Measurements from ENCODE around the gene CEPT1. TPM values are rescaled to one million over a fixed set of nuclear protein-coding genes. Genes with fewer than 3 reads are reported as not detected.

The CEPT1 gene
- total and polyA plus RNA-seq, 10 of the 15 experiments (the other 5 are each of a cell fraction or from before 2014, with no cell fraction given) = 29.4 to 77.9 (median 54.8) TPM

- TF ChIP-seq E2F8 (IDR thresholded peaks at IDR 0.05; ENCODE audit: low read depth, partially characterized antibody) (peak; percentile 22), RAD21 (IDR thresholded peaks at IDR 0.05; ENCODE audit: insufficient read depth, low read depth, low read length) (peak; percentile 99), IRF4 (IDR thresholded peaks at IDR 0.05; ENCODE audit: low read depth, low read length) (peak; percentile 68; the same call in 1 of the 2 replicates), STAT1 (conservative IDR thresholded peaks at IDR 0.05) (no peak), MYC (IDR thresholded peaks at IDR 0.05; ENCODE audit: insufficient read depth, insufficient read length, insufficient replicate concordance, low read length, severe bottlenecking) (no peak), SMC3 (IDR thresholded peaks at IDR 0.05; ENCODE audit: borderline replicate concordance, low read length) (peak; percentile 97), EED (IDR thresholded peaks at IDR 0.05; ENCODE audit: low read depth) (peak; percentile 83), ZNF384 (IDR thresholded peaks at IDR 0.05; ENCODE audit: borderline replicate concordance, low read depth, low read length) (no peak), E2F4 (IDR thresholded peaks at IDR 0.05; ENCODE audit: low read depth, low read length) (no peak), HSF1 (IDR thresholded peaks at IDR 0.05; ENCODE audit: low read depth, low read length) (no peak), CHD4 (IDR thresholded peaks at IDR 0.05) (no peak), TCF3 (IDR thresholded peaks at IDR 0.05; ENCODE audit: borderline replicate concordance, insufficient read depth, low read depth, low read length) (peak; percentile 82; the same call in 1 of the 2 replicates), CREM (IDR thresholded peaks at IDR 0.05; ENCODE audit: low read depth) (0 out of 2 replicates have a peak, but pooled peaks have one; percentile 16), ZNF24 (IDR thresholded peaks at IDR 0.05) (no peak), RB1 (IDR thresholded peaks at IDR 0.05; ENCODE audit: borderline replicate concordance) (peak; percentile 93), NRF1 (conservative IDR thresholded peaks at IDR 0.05; ENCODE audit: low read depth, low read length) (0 out of 2 replicates have a peak, but pooled peaks have one; percentile 3), ZBED1 (IDR thresholded peaks at IDR 0.05; ENCODE audit: borderline replicate concordance) (no peak), EZH2 (IDR thresholded peaks at IDR 0.05; ENCODE audit: borderline replicate concordance, control insufficient read depth, low read depth, low read length) (no peak), MXI1 (IDR thresholded peaks at IDR 0.05; ENCODE audit: low read depth, low read length) (peak; percentile 17; the same call in 1 of the 2 replicates), FOXK2 (IDR thresholded peaks at IDR 0.05) (no peak), BCL11A (IDR thresholded peaks at IDR 0.05; ENCODE audit: low read depth, low read length) (peak; percentile 46; the same call in 1 of the 2 replicates), BCL3 (IDR thresholded peaks at IDR 0.05; ENCODE audit: borderline replicate concordance, insufficient read depth, low read depth, low read length, poor library complexity, severe bottlenecking) (no peak), NBN (IDR thresholded peaks at IDR 0.05) (peak; percentile 69; the same call in 1 of the 2 replicates), ATF7 (IDR thresholded peaks at IDR 0.05; ENCODE audit: low read depth) (peak; percentile 91)
Observed at GRCh38 chr1:111222308-111223125, 82.5 kb downstream of the CEPT1 start (continued).

Measured in GM12878 (cell line).